Hematopoietic multipotent progenitor cell treated with erythropoietin and hydrocortisone succinate and interleukin-3 and kit ligand, for 8 days (in vitro differentiated cells): ENCODE results near the gene MAPKAP1.

Experiments used
- DNase-seq: peaks from one replicate; pipeline ENCODE4 v3.0.0-alpha.2; 2015

Gene MAPKAP1

DNA sequence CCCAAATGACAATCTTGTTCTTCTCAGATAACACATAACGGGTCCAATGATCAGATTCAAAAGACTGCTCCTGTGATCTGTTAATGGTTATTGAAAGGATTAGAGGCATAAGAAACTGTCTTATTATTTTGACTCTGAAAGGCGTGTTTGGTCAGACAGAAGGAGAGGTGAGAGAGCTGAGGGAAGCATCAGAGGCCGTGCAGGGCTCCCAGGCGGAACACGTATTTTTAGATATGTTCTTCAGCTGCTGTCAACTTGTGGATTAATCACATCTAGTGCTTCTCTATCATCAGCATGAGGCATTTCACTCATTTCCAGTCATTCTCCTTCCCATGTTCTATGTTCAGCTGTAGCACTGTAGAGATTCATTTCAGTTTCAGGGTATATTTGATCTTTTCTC lies 199.8 kb downstream of the MAPKAP1 start:
- no peak for DNase-seq

DNA sequence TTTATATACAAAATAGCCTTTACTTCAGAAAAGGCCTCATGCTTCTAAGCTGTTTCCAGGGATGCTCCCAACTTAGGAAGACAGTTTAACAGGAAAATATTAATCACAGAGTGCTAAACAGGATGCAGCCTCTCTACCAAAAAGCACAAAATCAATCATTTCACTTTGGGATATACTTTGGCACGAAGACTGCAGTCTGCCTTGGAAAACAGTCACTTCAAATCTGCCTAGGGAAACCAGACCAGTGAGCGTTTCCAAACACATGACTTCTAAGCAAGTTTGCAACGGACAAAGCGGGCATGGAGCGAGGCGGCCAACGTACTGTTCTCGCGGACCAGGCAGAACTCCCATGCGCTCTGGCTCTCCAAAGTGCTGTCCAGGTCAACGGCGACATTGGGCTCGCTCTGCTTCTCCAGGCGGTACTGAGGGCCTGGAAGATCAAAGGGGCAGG lies 201.0 kb downstream of the MAPKAP1 start:
- no peak for DNase-seq

DNA sequence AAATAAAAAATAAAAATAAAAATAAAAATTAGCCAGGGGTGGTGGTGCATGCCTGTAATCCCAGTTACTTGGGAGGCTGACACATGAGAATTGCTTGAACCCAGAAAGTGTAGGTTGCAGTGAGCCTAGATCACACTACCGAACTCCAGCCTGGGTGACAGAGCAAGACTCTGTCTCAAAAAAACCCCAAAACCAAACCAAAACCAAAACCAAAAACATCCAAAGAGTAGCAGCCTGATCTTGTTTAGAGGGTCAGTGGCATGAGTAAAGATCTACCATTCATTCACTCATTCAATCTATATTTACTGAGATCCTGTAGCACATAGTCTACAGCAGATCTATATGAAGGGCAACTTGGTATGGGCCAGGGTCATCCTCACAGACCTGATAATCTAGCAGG lies 202.4 kb downstream of the MAPKAP1 start:
- DNase-seq = no peak

DNA sequence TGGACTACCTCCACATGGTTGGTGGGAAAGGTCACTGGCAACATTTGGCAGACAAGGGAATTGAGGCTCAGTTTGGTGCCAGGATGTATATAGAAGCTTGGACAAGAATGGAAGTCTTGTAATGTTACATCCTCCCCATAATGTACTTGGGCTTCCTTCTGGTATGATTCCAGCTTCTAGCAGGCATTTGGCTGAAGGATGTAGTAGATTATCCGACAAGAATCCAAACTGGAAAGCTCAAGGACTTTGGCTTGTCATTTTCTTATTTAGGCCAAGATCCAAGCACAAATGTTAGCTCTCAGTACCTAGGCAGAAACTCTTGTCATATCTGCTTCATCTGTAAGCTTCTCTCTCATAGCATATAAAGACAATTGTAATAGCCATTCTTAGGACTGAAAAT lies 209.1 kb downstream of the MAPKAP1 start:
- no peak for DNase-seq

DNA sequence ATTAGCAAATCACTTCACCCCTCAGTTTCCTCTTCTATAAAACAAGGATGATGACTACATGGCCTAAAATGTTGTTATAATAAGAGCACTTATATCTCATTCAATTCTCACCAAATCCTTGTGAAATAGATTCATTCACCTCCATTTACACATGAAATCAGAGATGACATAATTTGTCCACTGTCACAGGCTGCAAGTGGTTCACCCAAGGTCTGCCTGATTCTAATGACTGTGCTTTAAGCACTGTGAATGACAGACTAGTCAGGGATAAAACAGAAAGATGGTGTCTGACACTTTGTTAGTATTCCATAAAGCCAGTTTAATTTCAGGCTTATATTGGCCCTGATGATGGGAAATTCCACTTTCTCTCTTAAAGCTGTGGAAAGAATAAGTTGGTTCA lies 209.5 kb downstream of the MAPKAP1 start:
- no peak for DNase-seq

DNA sequence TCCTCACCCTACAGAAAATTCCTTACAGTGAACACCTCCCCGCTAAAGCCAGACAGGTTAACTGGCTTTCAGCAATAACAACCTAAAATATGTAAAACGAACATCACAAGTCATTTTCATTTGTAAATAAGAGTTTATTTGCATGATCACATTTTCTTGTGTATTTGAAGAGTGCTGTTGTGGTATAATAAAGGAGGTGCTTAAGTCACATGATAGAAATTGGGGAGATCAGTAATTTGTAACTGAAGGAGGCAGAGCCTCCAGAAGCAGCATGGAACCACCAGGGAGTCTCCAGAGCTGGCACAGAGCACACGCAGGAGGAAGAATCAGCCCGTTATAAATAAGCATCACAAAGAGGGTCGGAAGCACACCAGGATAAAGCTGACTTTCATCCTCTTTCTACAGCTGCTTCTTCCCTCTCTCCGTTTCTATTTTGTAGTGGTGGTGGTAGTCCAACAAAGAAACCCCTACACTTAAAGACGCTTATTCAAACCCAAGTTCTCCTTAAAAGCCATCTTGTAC lies 210.6 kb downstream of the MAPKAP1 start:
- DNase-seq = no peak

DNA sequence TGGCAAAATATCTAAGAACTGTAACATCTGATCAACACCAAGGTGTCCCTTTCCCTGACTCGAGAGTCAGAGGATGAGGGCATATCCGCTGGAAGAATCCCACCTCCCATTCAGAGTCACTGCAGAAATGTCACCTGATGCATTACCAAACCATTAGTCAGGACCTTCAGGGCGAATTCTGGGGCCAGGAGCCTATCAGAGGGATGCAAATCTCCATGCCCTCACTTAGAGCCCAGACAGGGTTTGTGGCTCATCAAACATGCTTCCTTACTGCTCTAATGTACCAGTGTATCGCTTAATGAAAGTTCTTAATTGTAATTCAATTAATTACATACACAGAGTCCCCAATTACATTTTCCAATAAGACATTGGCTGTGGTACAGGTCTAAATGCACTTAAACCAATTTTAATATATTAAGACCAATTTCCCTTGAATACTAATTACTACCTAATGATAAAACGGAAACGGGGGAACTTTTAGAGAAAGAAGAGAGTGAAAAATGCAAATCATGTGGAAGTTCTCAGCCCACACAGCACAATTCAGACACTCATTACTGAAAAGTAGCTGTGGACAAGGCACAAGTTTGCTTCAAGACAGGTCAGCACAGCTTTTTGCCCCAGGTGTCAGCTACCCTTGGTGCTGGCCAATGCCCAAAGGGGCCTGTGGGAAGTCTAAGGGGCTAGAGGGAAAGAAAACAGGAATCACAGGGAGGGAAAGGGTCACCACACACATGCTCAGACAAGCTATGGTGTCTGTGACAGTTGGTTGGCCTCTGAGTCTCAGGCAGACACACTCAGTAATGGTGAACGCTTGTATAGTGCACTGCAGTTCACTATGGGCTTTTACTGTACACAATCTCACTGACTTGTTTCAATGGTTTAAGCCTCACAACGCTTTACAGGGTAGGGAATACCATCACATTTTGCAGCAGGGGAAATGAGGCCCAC lies 211.6 kb downstream of the MAPKAP1 start:
- no peak for DNase-seq

DNA sequence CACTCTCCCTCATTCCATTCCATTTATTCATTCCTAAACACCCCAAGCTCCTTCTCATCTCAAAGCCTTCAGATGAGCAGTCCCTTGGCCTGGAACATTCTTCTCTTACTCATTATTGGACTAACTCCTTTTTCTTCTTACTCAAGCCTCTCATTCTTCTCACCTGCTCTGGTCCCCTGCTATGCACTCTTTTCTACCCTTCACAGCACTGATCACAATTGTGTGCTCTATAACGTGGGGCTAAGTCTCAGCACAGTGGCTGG lies 212.4 kb downstream of the MAPKAP1 start:
- DNase-seq = no peak

DNA sequence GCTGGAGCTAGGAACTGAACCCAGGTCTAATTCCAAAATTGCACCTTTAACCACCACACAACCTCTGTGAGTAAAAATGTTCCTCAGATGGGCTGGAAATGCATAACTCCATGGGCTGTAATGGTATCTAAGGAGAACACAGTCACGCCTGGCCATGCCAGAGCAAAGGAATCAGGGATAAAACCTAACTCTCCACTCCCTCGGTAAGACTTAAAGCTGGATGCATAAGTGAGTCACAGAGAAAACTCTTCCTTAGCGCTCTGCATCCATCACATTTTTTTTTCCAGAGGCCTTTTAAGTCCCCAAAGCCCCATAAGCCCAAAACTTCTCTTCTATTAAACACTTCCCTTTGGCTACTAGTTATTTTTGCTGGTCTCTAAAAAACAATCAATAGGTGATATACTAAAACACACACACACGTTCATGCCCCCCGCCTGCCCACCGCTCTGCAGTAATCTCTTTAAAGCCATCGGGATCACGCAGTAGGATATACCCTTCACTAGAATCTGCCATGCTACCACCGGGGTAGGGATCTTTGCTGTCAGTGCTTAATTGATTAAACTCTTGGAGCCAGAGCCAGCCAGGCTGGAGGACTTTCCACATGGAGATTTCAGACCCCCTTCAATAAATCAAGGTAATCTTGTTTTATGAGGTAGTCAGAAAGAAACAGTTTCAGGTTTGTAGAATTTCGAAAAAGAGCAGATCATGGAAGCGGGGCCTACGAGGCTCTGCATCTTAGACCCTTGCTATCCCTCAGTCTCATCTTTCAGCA lies 212.9 kb downstream of the MAPKAP1 start:
- no peak for DNase-seq

DNA sequence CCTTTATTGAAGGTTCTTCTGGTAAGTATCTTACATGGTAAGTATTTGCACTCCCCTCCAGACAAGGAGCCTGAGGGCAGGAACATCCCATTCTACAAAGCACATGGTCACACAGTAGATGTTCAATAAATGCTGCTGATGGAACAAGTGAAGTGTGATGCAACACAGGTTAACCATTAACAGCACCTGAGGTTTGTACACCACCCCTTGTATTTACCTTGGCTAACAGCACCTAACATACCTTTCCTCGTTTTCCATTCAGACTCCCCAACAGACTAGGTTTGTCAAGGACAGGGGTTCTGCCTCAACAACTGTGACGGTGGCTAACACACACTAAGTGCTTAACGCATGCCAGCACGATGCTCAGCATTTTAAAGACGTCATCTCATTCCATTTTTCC lies 213.6 kb downstream of the MAPKAP1 start:
- DNase-seq = no peak

DNA sequence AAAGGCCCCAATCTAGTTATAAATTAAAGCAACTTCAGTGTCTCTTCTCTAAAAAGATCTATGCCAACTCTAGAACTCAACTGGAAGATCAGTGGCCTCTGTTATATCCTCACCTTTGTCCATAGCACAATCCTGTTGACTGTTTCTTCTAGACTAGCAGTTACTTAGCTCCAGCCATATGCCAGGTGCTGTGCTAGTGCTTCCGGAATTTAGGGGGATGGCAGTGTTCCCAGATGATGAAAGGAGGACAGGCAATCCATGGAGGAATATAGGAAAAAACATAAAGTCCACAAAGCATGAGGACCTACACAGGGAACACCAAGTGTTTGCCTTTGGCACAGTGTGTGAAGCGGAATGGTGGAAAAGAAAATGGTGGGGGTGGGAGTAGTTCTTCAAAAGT lies 214.3 kb downstream of the MAPKAP1 start:
- DNase-seq = no peak

DNA sequence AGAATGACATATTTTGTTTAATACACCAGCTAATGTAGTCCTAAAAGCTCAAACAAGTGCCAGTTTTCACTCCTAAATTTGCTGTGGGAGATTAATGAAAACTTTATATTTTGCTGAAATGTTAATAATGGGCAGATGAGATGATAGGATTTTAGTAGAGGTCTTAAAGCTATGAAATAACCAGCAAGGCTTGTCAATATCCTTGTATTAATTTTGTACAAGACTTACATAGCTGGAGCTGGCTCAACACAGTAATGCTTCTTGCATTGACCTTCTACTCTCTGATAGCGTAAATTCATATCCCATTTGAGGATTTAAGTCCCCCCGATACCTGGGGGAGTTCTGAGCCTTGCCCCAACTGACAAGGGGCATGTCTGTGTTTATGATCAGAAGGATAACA lies 219.2 kb downstream of the MAPKAP1 start:
- no peak for DNase-seq

DNA sequence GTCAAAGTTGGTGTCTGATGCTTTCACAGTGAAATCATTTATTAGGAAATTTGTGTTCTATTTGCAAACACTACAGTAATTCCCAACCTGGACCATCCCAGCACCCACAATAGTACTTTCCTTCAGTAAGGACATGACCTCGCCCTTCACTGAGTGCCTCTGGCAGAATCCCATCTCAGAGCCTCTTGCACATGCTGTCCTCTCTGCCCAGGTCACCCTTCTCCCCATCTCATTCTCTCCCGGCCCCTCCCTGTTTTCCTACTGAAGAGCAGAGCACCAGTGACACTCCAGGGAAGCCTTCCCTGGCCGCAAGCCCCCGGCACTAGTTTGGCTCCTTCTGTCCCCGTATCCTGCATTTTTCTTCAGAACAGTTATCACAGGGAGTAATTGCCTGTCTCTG lies 220.4 kb downstream of the MAPKAP1 start:
- DNase-seq = no peak

DNA sequence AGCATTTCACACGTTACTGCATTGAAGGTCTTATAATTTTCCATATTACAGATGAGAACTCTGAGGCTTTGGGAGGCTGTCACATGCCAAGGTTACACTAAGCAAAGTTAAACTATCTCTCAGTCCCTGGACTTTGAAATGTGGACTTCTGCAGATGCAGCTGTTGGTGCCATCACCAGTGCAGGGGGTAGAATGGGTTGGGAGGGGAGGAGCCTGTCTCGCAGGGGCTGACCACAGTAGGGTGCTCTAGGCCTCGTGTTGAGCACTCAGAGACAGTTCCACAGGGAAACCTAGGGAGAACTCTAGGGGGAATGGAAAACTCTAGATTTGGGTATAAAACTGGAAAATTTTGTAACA lies 220.9 kb downstream of the MAPKAP1 start:
- no peak for DNase-seq

DNA sequence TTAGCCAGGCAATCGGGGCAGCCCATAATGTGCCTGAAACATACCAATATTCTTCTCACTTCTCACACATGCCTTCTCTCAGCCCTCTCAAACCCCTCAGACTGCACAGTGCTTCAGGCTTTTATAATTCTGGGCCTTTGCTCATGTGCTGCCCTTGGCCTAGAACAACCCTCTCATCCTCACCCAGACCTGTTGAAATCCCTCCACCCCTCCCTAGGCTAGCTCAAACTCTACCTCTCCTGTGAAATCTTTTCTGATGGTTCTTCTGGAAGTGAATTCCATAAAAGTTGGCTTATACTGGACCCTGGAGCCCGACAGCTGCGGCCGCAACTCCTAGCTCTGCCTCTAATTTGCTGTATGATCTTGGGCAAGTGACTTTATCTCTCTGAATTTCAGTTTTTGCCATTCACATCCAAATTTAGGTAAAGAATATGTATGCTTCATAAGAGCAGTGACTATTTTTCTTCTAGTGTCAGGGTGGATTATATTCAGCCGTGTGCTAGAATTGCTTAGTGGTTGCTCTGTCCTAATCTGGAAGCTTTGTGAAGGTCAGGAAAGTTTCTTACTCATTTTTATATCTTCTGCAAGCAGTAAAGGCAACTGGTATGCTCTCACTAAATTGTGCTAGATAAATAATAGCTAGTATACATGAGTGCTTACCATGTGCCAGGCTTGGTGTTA lies 221.4 kb downstream of the MAPKAP1 start:
- no peak for DNase-seq

DNA sequence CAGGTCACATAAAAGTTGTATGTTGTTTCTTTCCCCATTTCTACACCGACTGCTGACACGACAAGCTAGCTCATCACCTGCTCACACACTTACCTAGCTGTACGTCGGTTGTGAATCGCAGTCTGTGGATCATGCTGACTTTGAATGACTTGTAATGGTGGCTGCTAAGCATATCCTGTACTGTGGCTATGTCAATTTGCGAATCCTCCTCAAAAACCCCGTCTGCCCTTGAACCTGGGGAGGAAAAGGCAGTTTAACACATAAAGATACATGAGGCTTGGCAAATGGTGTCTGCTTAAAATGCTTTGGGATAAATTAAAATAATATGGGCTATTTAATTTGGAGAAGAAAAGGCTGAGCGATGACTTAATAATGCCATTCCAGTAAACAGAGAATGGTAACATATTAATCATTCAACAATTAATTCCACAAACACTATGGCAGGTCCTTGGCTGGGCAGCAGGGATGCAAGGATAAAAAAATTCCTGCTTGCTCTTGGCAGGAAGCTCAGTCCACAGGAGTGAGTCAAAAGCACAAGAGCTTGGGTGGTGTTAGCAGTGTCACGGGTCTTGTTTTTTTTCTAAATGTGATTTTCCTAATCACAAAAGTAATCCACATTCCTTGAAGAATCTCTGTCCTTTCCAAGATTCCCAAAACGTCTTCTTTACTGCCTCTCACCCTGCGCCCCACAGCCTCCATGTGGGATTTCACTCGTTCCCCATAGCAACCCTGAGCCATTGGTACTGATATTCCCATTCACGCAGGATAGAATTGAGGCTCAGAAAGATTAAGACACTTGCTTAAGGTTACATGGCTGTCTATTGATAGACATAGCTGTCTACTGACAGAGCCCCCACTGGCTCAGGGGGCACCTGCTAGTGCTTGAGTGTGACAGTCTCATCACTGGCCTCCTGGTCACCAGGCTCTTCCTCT lies 222.4 kb downstream of the MAPKAP1 start:
- DNase-seq = no peak

DNA sequence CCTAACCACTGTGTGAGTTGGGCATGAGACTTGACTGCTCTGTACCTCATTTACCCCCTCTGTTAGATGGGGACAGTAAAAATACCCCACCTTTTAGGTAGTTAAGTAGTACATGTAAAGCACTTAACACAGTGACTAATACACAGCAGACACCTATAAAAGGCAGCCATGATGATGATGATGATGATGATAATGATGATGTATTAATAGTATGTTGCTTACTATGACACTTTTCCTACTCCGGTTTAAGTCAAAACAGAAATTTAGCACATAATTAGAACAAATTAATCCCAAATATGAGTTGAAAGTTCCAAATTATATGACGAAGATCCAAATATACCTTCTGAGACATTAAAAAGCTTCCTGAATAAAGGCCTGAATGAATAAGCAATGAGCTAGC lies 223.3 kb downstream of the MAPKAP1 start:
- DNase-seq = no peak

DNA sequence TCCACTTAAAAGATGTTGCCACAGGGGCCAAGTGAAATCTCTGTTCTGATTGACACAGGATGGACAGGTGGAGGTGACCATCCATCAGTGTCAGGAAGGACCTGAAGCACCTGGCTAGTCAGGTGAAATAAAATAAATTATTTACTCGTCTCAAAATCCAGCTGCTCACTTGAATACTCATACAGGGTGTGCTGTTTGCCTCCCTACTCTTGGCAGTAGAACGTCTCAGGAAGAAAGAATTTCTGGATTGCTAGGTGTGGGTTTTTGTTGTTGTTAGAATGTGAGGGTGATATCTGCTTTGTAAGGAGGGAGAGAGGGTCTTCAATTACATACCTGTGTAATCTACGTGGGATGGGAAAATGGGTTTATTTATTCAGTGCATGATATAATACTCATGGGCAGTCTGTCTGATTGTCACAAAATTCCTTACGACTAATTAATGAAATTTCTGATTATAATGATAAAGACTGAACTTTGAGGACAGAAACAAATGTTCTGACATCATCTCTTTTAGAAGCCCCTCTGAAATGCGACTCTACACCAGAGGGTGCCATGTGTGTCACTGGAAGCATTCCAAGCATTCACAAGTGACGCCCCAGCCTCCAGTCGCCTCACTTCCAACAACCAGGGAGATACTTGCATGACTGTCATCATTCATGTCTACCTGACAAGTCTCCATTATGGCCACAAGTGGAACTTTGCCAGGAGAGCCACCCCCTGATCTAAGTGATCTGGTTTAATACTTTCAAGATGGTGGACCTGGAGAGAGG lies 227.0 kb downstream of the MAPKAP1 start:
- no peak for DNase-seq

DNA sequence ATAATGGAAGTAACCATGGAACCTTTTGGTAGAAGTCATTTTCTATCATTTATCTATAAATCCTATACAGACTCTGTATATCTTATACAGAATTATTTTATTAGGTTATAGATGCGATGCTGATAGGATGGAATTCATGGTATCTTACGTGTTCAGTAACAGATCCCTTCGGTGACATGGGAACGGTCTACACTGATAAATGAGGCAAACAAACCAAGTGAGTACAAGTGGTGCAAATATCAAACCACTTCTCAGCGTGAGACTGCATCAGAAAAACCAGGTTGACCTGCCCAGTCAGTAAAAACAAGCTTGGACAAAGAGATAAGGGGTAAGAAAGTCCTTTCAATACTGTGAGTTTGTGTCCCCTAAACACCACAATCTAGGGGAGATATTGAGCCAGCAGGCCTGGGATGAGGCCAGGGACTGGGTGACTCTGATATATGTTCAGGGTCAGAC lies 229.9 kb downstream of the MAPKAP1 start:
- DNase-seq = peak; percentile 70

DNA sequence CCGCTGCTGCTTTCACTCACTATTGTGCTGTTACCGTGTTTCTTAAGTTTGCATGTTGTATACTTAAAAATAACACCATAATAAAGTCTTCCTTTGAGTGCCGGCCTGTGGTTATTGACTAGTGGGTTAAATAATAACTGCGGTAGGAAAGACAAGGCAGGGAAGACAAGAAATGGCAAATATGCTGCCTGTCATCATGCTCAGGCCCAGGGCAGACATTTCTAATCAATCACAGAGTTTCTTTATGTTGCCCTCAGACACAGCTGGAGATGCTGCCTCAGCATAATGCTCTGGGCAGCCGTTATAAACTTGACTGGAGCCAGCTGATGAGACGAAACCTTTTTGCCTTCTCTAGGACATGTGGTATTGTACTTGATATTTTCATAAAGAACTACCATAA lies 230.4 kb downstream of the MAPKAP1 start:
- no peak for DNase-seq

DNA sequence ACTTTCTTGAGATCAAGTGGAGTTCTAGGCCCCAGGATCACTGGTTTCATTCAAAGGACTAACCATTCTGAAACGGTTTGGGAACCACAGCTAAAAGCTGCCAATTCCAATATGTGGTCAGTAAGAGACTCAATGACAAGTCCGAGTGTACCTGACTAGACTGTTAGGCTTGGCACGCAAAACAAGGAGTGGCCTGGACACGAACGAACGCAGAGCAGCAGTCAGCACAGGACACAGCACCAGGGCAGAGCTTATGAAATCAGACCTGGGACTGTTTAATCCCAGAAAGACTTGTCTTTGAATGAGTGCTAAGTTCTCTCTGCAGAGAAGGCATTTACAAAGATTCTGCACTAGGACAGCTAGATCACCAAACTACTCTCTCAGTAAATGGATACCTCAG lies 231.6 kb downstream of the MAPKAP1 start:
- no peak for DNase-seq
